AG04449 (cell line): ENCODE measurements around the gene VAT1L.

ENCODE experiments used
- CTCF ChIA-PET: fragments of 350-600 bp; formaldehyde crosslinking; extraction: SDS; loops from one replicate; lab custom pipeline; 2021; ENCODE audit warnings: antibody characterized with exemption; lab: Yijun Ruan, JAX
- POLR2A ChIA-PET: fragments of 400-600, 350-600 bp; formaldehyde crosslinking; extraction: SDS; loops from one replicate; lab custom pipeline; 2020; ENCODE audit warnings: antibody characterized with exemption, inconsistent platforms; lab: Yijun Ruan, JAX
- DNase-seq: peaks from one replicate; pipeline ENCODE4 v3.0.0-alpha.2; 2010; ENCODE audit warnings: low read depth, low spot score
- H3K4me3 ChIP-seq: 2 replicates; pipeline ENCODE4 v1.5.1; 2011; ENCODE audit warnings: low read depth, mild to moderate bottlenecking, control low read depth, low read length
- TF ChIP-seq, protein P1 (sequence below): IDR thresholded peaks from one replicate; pipeline ENCODE4 v1.5.1; 2011; ENCODE audit warnings: mild to moderate bottlenecking, moderate library complexity, low read length, control low read depth, inconsistent platforms; ENCODE audit not compliant: insufficient read depth; ENCODE audit errors: missing control alignments

The VAT1L gene

DNA sequence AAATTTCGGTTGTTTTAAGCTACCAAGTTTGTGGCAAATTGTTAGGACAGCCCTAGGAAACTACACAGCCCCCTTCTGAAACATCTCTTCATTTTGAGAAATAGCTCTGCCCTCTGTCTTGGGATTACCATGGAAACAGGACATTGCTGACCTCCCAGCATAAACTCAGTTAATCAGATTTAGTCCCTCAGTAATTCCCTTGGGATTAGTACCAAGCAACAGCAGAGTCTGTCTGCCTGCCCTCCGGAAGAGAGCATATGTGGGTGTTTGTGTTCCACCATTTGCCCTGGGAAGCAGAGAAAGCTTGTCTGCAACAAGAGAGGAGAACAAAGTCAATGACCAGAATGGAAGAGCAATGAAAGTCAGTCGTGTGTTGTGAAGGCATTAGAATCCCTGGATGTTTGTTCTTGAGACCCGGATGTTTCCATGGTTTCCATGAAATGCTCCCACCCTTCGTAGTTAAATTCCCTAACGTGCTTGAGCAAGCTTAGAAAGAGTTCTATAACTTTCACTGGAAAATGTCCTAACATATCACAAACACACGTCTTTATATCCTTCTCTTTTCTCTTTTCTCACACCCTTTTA, 39.9 kb upstream of the VAT1L start:
- no peak overlapping the region for H3K4me3 ChIP-seq
- no peak for DNase-seq
- ChIA-PET POLR2A (no interaction called here), CTCF (interaction anchor here (1.6 kb wide), 1 partner anchor 9 kb away, joined by 4 read pairs; no protein-coding TSS in a partner anchor)
- TF ChIP-seq, protein P1, sequence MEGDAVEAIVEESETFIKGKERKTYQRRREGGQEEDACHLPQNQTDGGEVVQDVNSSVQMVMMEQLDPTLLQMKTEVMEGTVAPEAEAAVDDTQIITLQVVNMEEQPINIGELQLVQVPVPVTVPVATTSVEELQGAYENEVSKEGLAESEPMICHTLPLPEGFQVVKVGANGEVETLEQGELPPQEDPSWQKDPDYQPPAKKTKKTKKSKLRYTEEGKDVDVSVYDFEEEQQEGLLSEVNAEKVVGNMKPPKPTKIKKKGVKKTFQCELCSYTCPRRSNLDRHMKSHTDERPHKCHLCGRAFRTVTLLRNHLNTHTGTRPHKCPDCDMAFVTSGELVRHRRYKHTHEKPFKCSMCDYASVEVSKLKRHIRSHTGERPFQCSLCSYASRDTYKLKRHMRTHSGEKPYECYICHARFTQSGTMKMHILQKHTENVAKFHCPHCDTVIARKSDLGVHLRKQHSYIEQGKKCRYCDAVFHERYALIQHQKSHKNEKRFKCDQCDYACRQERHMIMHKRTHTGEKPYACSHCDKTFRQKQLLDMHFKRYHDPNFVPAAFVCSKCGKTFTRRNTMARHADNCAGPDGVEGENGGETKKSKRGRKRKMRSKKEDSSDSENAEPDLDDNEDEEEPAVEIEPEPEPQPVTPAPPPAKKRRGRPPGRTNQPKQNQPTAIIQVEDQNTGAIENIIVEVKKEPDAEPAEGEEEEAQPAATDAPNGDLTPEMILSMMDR, result no peak

DNA sequence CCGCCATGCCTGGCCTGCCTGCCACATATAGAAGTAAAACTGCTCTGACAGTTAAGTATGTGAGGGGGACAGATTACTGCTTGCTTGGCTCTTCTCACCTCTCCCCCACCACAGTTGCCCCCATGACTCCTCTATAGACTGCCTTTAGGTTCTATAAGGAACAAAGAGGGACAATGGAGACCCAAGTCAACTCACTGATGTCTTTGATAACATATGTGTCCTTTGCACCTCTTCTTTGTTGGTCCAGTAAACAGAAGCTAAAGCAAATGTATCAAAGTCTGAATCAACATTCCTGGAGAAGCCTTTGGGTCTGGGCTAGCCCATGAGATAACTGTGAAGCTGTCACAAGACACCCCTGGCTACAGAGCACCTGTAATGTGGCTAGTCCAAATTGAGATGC, 38.9 kb upstream of the VAT1L start:
- POLR2A ChIA-PET, result no interaction called here
- no peak overlapping the region for H3K4me3 ChIP-seq
- CTCF ChIA-PET, result no interaction called here
- DNase-seq, result no peak
- TF ChIP-seq, protein P1, result no peak

DNA sequence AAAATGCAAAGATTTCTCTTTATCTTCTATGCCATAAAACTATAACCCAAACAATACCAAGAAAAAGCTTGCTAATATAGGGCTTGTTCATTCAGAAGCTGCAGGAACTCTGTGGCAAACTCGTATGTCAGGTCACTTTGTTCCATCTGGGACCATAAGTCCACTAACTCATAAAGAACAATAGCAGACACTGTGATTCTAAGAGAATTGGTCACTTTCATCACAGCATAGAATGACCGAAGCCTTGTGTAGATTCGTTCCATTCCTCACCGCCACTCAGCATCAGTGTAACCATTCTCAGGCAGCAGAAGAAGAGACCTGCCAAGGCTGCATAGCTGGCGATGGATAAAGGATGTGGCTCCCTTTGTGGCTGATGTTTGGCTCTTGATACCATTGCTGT, 30.3 kb upstream of the VAT1L start:
- ChIA-PET CTCF (interaction anchor here (0.9 to 1.5 kb wide), 2 partner anchors 10 to 25 kb away, joined by 3 to 4 read pairs; no protein-coding TSS in a partner anchor), POLR2A (no interaction called here)
- DNase-seq, result no peak

DNA sequence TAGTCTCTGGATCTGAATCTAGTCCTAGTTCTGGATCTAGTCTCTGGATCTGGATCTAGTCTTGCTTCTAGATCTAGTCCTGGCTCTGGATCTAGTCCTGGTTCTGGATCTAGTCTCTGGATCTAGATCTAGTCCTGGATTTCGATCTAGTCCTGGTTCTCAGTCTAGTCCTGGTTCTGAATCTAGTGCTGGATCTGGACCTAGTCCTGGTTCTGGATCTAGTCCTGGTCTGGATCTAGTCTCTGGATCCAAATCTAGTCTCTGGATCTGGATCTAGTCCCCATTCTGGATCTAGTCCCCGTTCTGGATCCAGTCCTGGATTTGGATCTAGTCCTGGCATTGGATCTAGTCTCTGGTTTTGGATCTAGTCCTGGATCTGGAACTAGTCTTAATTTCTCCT, 29.9 kb upstream of the VAT1L start:
- TF ChIP-seq, protein P1, result no peak
- ChIA-PET CTCF (interaction anchor here (0.9 to 1.5 kb wide), 2 partner anchors 10 to 25 kb away, joined by 3 to 4 read pairs; no protein-coding TSS in a partner anchor), POLR2A (no interaction called here)
- no peak for DNase-seq
- H3K4me3 ChIP-seq, result no peak overlapping the region

More for the DNA sequence above, 30.3 kb upstream of the VAT1L start:
- H3K4me3 ChIP-seq, result no peak overlapping the region
- TF ChIP-seq, protein P1, result no peak

DNA sequence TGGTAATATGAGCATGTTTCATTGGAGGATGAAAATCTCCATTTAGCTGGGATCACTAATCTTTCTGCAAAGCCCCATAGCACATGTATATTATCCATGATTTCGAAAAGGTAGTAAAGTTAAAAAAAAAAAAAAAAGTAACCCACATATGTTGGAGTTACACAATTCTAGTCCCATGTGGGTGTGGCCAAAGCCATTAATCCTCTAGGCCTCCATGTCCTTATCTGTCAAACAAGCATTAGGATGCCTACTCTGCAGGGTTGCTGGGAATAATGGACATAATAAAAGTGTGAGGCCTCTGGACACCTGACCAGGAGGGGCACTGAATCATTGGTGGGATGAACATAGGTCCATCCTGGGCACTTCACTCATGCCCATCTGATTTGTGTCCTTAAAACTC, 29.2 kb upstream of the VAT1L start:
- POLR2A ChIA-PET, result no interaction called here
- TF ChIP-seq, protein P1, result no peak
- no peak overlapping the region for H3K4me3 ChIP-seq
- CTCF ChIA-PET, result interaction anchor here (1.2 kb wide), 1 partner anchor 23 kb away, joined by 3 read pairs; no protein-coding TSS in a partner anchor
- no peak for DNase-seq

DNA sequence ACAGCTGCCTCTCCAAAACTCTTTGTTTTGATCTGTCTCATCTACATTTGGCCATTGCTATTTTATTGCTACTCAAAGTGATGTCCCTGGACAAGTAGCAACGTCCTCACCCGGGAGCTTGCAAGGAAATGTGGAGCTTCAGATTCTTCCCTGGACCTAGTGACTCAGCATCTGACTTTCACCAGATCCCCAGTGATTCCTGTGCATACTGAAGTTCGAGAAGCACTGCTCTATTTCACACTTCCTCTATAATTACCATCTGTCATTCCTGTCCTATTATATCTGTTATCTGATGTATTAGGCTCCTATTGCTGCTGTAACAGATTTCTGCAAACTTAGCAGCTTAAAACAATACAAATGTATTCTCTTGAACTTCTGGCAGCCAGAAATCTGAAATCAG, 28.5 kb upstream of the VAT1L start:
- ChIA-PET POLR2A (no interaction called here), CTCF (interaction anchor here (1.2 kb wide), 1 partner anchor 23 kb away, joined by 3 read pairs; no protein-coding TSS in a partner anchor)
- no peak overlapping the region for H3K4me3 ChIP-seq
- TF ChIP-seq, protein P1, result no peak
- no peak for DNase-seq
